ENCODE results near the gene FUT6.

- TF ChIP-seq GATA3 (IDR thresholded peaks at IDR 0.05; ENCODE audit: low read depth, low read length) (no peak), GATA2 (IDR thresholded peaks at IDR 0.05; ENCODE audit: low read depth, low read length) (0 out of 2 replicates have a peak, but pooled peaks have one; percentile 4)
Measured at GRCh38 chr19:5790559-5791520, 48.7 kb downstream of the FUT6 start, which contains the start of gene DUS3L.
